ENCODE data around the gene HOOK2. TPM values are rescaled to one million over a fixed set of nuclear protein-coding genes. Genes with fewer than 3 reads are reported as not detected.
A peak's percentile ranks its signal among the peaks of the same experiment; 100 is the strongest.

The HOOK2 gene
- total RNA-seq, 4 donors from 2014 or later: 138 to 387 (median 215) TPM

GRCh38 chr19:12782424-12783290 lies 7.3 kb upstream of the HOOK2 start:
- Histone ChIP-seq H3K27ac (peak overlapping the region; percentile 97 to 99 (median 98)), H3K4me1 (peaks cover 43 to 78% (median 68%) of the 10 kb centered on the region in 4 donors), H3K4me3 (peak overlapping the region; percentile 27 to 50 (median 36)), H3K9me3 (no peaks in the 10 kb centered on the region), H3K36me3 (no peaks in the 10 kb centered on the region), H3K27me3 (no peaks in the 10 kb centered on the region)
- 1% methylated on average over 39 of the region's 88 CpGs; no CpG with 5 or more reads in 1 of the 2 donors for WGBS, 2 donors (ENCODE audit: low coverage in 1 of 2)
- intact Hi-C loops (cut with DNase I; ENCODE audit: low total_unique reads): loop anchor here (10.0 kb wide), 1 partner anchor 372 kb away; the partner anchor contains the start of genes IER2 and STX10
- DNase-seq: peak; percentile 90
- in situ Hi-C loops (cut with MboI; ENCODE audit: low pct_ligation_motif_present in 1 of 4, low pct_unique_long_range_greater_than_20kb in 1 of 4, low sequenced_read_pairs in 3 of 4): no loop called here
- TF ChIP-seq EP300 (IDR thresholded peaks at IDR 0.05; ENCODE audit: low read depth): peak; percentile 98
- peak in 2 of 5 experiments; percentile 9 to 11 for TF ChIP-seq CTCF (IDR thresholded peaks at IDR 0.05)
- peak; percentile 79 for TF ChIP-seq POLR2A (IDR thresholded peaks at IDR 0.05)
- peak; percentile 87 to 91 (median 91) for TF ChIP-seq POLR2AphosphoS5 (IDR thresholded peaks at IDR 0.05)

GRCh38 chr19:12782174-12782423 lies 6.7 kb upstream of the HOOK2 start:
- no peak for DNase-seq
- 1% methylated on average over 12 of the region's 12 CpGs; no CpG with 5 or more reads in 1 of the 2 donors for WGBS, 2 donors (ENCODE audit: low coverage in 1 of 2)
- no peak for TF ChIP-seq POLR2AphosphoS5 (IDR thresholded peaks at IDR 0.05)
- no peak for TF ChIP-seq CTCF (IDR thresholded peaks at IDR 0.05)
- TF ChIP-seq POLR2A (IDR thresholded peaks at IDR 0.05): no peak
- no peak for TF ChIP-seq EP300 (IDR thresholded peaks at IDR 0.05; ENCODE audit: low read depth)
- H3K4me1 ChIP-seq: peaks cover 41 to 78% (median 67%) of the 10 kb centered on the region in 4 donors
- H3K27me3 ChIP-seq: no peaks in the 10 kb centered on the region
- H3K9me3 ChIP-seq: no peaks in the 10 kb centered on the region
- no peaks in the 10 kb centered on the region for H3K36me3 ChIP-seq
- intact Hi-C loops (cut with DNase I; ENCODE audit: low total_unique reads) (loop anchor here (10.0 kb wide), 1 partner anchor 373 kb away; the partner anchor contains the start of genes IER2 and STX10), in situ Hi-C loops (cut with MboI; ENCODE audit: low pct_ligation_motif_present in 1 of 4, low pct_unique_long_range_greater_than_20kb in 1 of 4, low sequenced_read_pairs in 3 of 4) (no loop called here)
- peak overlapping the region; percentile 97 to 99 (median 98) for H3K27ac ChIP-seq
- peak overlapping the region; percentile 27 to 50 (median 36) for H3K4me3 ChIP-seq

- Histone ChIP-seq H3K9me3 (no peaks in the 10 kb centered on the region), H3K36me3 (no peaks in the 10 kb centered on the region), H3K27ac (peak overlapping the region; percentile 91 to 94 (median 94)), H3K4me3 (peak overlapping the region in 1 of 4 donors; percentile 59), H3K27me3 (no peaks in the 10 kb centered on the region), H3K4me1 (peaks cover 25 to 63% (median 53%) of the 10 kb centered on the region in 4 donors)
- TF ChIP-seq POLR2A (IDR thresholded peaks at IDR 0.05) (no peak), CTCF (IDR thresholded peaks at IDR 0.05) (no peak), POLR2AphosphoS5 (IDR thresholded peaks at IDR 0.05) (peak; percentile 20 to 62 (median 29))
- intact Hi-C loops (cut with DNase I; ENCODE audit: low total_unique reads): no loop called here
- DNase-seq: peak; percentile 46
- WGBS, 2 donors (ENCODE audit: low coverage in 1 of 2): 61% methylated on average over 14 of the region's 15 CpGs; no CpG with 5 or more reads in 1 of the 2 donors
- in situ Hi-C loops (cut with MboI; ENCODE audit: low pct_ligation_motif_present in 1 of 4, low pct_unique_long_range_greater_than_20kb in 1 of 4, low sequenced_read_pairs in 3 of 4): no loop called here
Measured at GRCh38 chr19:12779162-12779993, 4.0 kb upstream of the HOOK2 start.

DNA sequence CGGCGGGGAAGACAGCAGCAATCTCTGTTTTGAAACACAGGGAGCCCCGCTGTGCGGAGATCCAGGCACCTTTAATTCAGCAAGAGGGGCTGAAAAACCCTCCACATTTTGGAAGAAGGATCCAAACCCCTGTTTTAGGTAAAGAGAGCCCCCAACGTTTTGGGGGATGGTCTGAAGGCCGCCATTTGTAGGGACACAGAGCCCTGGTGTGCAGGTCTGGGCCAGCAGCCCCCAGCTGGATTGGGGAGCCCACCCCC lies 3.5 kb upstream of the HOOK2 start:
- no peaks in the 10 kb centered on the region for H3K36me3 ChIP-seq
- peak overlapping the region; percentile 91 to 94 (median 94) for H3K27ac ChIP-seq
- in situ Hi-C loops (cut with MboI; ENCODE audit: low pct_ligation_motif_present in 1 of 4, low pct_unique_long_range_greater_than_20kb in 1 of 4, low sequenced_read_pairs in 3 of 4): no loop called here
- H3K4me3 ChIP-seq: peak overlapping the region in 2 of 4 donors; percentile 51 to 59
- no peak for TF ChIP-seq POLR2A (IDR thresholded peaks at IDR 0.05)
- H3K9me3 ChIP-seq: no peaks in the 10 kb centered on the region
- 52% methylated on average over 6 of the region's 6 CpGs; no CpG with 5 or more reads in 1 of the 2 donors for WGBS, 2 donors (ENCODE audit: low coverage in 1 of 2)
- intact Hi-C loops (cut with DNase I; ENCODE audit: low total_unique reads): no loop called here
- peaks cover 22 to 62% (median 48%) of the 10 kb centered on the region in 4 donors for H3K4me1 ChIP-seq
- no peaks in the 10 kb centered on the region for H3K27me3 ChIP-seq
- DNase-seq: no peak

Measured in transverse colon (tissue), 4 donors.